Coronary artery (tissue), 2 donors: ENCODE data around the gene CPS1.
A peak's percentile ranks its signal among the peaks of the same experiment; 100 is the strongest.

ENCODE experiments used
- DNase-seq: peaks from one replicate; pipeline ENCODE4 v3.0.0-alpha.2; 2017; ENCODE audit warnings: low spot score
- H3K27ac ChIP-seq, 2 donors: fragments of 200-600 bp; sonication (generic); one replicate each; pipeline ENCODE4 v1.5.1; 2016 to 2019
- H3K4me3 ChIP-seq: fragments of 200-600 bp; sonication (generic); 2 replicates; pipeline ENCODE4 v1.5.1; 2016; ENCODE audit warnings: mild to moderate bottlenecking, moderate library complexity
- TF ChIP-seq, protein P1 (sequence below): fragments of 200-600 bp; sonication (generic); IDR thresholded peaks from one replicate; pipeline ENCODE4 v1.5.1; 2019; ENCODE audit warnings: antibody characterized with exemption

Gene CPS1

DNA sequence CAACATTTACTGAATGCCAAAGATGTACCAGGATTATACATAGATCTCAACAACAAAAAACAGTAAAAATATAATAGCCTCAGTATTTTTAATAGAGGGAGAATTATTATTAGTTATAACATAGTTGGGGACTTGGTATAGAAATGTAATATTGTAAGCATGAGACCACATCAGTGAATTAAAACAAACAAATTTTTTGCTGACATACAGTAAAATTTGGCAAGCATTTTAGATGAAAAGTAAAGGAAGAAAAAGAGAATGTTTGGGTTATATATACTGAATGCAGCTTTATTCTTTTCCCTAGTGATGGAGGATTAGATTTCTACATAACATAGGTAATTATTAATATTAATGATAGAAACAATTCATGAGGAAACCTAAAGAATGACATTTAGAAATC lies 10.9 kb downstream of the CPS1 start:
- TF ChIP-seq, protein P1, sequence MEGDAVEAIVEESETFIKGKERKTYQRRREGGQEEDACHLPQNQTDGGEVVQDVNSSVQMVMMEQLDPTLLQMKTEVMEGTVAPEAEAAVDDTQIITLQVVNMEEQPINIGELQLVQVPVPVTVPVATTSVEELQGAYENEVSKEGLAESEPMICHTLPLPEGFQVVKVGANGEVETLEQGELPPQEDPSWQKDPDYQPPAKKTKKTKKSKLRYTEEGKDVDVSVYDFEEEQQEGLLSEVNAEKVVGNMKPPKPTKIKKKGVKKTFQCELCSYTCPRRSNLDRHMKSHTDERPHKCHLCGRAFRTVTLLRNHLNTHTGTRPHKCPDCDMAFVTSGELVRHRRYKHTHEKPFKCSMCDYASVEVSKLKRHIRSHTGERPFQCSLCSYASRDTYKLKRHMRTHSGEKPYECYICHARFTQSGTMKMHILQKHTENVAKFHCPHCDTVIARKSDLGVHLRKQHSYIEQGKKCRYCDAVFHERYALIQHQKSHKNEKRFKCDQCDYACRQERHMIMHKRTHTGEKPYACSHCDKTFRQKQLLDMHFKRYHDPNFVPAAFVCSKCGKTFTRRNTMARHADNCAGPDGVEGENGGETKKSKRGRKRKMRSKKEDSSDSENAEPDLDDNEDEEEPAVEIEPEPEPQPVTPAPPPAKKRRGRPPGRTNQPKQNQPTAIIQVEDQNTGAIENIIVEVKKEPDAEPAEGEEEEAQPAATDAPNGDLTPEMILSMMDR, result no peak
- no peak overlapping the region for H3K27ac ChIP-seq
- DNase-seq, result no peak
- no peak overlapping the region for H3K4me3 ChIP-seq

DNA sequence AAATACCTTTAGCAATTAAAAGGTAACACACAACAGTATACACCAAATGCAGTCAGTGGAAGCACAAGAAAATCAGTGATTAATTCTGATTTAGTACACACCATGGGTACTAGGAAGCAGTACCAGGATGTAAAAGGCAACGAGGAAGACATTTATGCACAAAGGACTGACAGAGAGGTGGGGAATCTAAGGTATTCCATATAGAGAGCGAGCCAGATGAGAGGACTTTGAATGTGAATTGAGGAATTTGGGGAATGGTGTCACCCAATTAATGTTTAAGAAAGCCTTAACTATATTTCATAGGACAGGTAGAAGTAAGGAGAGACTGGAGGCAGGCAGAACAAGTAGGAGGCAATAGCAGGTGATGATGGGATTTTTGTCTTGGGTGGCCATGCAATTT lies 11.7 kb downstream of the CPS1 start:
- TF ChIP-seq, protein P1, result no peak

DNA sequence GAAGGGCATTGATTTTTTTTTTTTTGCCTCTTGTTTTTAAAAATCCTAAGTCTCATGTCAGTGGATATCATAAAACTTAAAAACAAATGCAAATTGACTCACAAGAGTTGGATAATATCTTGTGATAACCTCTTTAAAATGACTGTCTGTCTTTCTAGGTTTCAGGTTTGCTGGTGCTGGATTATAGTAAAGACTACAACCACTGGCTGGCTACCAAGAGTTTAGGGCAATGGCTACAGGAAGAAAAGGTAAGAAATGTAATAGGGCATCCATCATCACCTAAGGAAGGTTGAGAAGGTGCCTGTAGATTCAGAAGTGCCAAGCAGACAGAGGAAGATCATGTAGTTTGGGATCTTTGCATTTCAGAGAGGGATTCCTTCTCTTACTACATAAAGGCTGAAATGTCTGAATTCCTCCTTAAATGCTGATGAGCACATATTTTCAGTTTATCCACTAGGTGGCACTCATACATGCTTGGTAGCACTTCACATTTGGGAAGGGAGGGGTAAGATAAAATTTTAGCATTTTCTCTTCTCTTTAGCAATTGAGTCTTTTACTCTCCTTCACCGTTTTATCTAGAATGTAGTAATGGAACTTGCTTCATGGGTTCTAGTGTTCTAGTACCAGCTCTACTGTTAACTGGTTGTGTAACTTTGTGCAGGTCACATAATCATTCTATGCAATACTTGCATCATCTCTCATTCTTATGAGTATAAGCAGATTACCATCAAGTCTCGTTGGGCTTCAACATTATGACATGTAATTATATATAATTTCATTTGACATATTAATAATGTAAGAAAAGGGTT lies 21.1 kb downstream of the CPS1 start:
- DNase-seq, result no peak
- Histone ChIP-seq H3K27ac (no peak overlapping the region), H3K4me3 (no peak overlapping the region)
- TF ChIP-seq, protein P1, result peak; percentile 45

More for the DNA sequence above, 11.7 kb downstream of the CPS1 start:
- Histone ChIP-seq H3K27ac (no peak overlapping the region), H3K4me3 (no peak overlapping the region)
- DNase-seq, result no peak

DNA sequence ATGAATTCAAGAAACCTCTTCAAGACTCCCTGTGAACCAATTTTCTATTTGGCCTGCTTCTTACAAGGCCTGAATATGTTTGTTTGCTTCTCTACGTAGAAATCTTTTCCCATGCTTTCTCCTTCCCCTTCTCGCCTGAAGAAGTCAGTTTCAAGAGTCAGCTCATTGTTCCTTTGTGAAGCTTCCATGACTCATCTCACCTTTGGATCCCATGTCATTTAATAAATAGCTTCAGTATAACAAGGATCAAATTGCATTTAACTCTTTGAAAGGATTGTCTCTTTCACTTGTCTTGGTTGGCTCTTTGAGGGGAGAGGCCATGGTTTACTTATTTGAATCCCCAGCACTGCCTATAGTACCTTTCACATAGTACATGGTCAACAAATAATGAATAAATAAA lies 28.4 kb downstream of the CPS1 start:
- Histone ChIP-seq H3K27ac (no peak overlapping the region), H3K4me3 (no peak overlapping the region)
- no peak for DNase-seq
- TF ChIP-seq, protein P1, result no peak

DNA sequence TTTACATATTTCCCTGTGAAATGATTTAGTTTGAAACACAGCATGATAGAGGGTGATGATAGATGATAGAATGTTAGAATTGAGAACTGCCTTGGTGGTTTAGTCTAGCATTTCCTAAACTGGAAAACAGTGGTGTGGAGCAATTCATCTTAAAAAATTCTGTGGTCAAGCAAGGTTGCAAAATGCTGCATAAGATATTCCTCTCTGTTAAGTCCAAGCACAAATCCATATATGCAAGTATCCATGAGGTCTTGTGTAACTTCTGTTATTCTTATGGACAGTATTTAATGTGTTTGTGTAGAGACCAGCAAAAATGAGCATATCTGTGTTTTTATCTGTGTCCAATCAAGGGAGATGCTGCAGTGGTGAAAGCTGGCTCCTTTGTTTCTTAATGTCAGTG lies 30.0 kb downstream of the CPS1 start:
- Histone ChIP-seq H3K27ac (no peak overlapping the region), H3K4me3 (no peak overlapping the region)
- no peak for DNase-seq
- TF ChIP-seq, protein P1, result no peak

DNA sequence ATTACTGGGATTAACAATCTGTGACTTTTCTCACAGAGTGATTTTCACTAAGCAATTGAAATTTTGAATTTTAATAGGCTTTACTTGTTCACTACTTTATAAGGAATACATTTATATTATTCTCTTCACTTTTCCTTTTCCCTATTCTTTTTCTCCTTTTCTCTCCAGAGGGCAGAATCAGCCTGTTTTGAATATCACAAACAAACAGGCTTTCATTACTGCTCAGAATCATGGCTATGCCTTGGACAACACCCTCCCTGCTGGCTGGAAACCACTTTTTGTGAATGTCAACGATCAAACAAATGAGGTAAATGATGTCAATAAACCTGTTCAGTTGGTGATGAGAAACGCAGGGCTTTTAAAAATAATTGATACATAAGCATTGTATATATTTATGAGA lies 35.3 kb downstream of the CPS1 start:
- Histone ChIP-seq H3K4me3 (no peak overlapping the region), H3K27ac (no peak overlapping the region)
- no peak for DNase-seq
- TF ChIP-seq, protein P1, result no peak

DNA sequence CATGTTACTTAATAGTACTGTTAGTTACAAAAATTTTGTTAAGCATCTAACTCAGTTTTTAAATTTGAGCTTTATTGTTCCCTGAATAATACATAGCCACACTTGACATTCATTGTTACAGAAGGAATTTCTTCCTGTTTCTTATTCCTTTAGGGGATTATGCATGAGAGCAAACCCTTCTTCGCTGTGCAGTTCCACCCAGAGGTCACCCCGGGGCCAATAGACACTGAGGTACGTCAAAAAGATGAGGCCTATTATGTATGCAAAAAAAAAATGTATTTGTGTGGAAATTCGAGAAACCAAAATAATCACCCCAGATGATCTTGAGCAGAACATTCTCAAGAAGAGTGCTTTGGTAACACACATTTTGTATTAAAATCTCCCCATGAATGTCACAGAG lies 36.3 kb downstream of the CPS1 start:
- Histone ChIP-seq H3K27ac (no peak overlapping the region), H3K4me3 (no peak overlapping the region)
- TF ChIP-seq, protein P1, result no peak
- DNase-seq, result no peak
